HG03064 (cell line): ENCODE data around the gene CD22.
A peak's percentile ranks its signal among the peaks of the same experiment; 100 is the strongest.

Source experiments
- ATAC-seq: cut with Tn5 transposase; IDR thresholded peaks from one replicate; pipeline ENCODE4 v1.9.1; 2021; ENCODE audit warnings: low read depth; ENCODE audit not compliant: unreplicated experiment

The CD22 gene

DNA sequence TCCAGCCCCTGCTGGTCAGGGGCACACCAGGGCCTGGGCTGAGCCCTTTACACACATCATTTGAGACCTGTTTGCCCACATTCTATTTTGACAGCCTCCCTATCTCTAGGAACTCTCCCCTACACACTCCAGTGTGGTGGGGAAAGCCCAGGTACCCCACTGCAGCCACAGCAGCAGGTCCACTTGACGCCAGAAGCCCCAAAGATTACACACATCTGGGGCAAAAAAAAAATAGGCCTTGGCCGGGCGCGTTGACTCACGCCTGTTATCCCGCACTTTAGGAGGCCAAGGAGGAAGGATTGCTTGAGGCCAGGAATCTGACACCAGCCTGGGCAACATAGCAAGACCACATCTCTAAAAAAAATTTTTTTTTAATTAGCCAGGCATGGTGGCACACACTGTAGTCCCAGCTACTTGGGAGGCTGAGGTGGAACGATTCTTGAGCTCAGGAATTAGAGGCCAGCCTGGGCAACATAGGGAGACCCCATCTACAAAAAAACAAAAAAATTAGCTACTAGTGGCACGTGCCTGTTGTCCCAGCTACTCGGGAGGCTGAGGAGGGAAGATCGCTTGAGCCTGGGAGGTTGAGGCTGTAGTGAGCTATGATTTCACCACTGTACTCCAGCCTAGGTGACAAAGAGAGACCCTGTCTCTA lies 18.0 kb upstream of the CD22 start:
- ATAC-seq: no peak

GRCh38 chr19:35311901-35312665 lies 16.9 kb upstream of the CD22 start:
- no peak for ATAC-seq

DNA sequence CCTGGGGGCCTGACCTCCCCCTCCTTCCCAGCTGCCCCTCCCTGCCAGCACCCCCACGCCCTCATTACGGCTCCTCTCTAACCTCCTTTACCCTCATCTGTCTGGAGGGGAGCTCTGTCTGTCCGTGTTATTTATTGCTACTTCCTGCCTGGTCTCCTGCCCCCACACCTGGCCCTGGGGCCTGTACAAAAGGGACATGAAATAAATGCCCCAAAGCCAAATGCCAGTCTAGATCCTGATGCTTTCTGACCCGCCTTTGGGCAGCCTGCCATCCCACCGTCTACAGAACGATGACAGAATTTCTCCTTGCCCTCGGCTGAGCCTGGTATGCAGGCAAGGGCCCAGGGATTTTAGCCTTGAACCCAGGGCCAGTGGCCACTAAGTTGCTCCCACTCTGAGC lies 15.4 kb upstream of the CD22 start:
- ATAC-seq: no peak

- ATAC-seq: no peak
Observed at GRCh38 chr19:35314031-35314430, 15.0 kb upstream of the CD22 start.

DNA sequence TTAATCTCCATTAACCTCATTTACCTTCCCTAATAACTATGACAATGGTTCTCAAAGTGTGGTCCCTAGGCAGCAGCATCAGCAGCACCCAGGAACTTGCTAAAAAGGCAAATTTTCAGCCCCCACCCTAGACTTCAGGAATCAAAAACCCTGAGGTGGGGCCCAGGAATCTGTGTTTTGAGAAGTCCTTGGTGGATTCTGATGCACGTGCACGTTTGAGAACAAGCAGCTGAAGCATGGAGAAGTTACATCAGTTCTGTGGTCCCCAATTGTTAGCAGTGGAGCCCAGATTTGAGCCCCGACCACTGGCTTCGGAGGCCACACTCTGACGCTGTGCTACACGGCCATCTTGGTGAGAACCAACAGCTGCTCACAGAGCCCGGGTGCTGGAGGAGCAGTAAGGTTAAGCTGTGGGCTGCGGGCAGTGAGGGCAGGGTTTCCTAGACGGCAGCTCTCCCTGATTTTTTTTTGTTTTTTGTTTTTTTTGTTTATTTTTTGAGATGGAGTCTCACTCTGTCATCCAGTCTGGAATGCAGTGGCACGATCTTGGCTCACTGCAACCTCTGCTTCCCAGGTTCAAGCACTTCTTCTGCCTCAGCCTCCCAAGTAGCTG lies 14.0 kb upstream of the CD22 start:
- ATAC-seq: no peak

- no peak for ATAC-seq
Observed at GRCh38 chr19:35315883-35316282, 13.1 kb upstream of the CD22 start.

DNA sequence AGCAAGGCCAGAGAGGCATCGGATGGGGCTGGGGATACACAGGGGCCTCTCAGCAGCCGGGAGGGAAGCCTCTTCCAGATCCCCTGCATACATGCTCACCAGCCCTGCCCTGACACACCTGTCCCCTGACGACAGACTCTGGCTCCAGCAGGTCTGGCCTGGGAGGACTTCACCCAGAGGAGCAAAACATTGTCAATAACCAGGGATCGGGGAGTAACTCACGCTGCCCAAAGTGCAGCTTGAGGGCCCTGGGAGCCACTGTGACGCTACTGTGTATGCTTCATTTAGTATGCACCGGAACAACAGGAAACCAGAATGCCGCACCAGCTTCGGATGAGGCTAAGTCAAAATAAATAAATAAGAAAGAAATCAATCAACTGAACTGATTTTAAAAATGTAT lies 12.4 kb upstream of the CD22 start:
- ATAC-seq: no peak

GRCh38 chr19:35317464-35318043 lies 11.4 kb upstream of the CD22 start:
- no peak for ATAC-seq

DNA sequence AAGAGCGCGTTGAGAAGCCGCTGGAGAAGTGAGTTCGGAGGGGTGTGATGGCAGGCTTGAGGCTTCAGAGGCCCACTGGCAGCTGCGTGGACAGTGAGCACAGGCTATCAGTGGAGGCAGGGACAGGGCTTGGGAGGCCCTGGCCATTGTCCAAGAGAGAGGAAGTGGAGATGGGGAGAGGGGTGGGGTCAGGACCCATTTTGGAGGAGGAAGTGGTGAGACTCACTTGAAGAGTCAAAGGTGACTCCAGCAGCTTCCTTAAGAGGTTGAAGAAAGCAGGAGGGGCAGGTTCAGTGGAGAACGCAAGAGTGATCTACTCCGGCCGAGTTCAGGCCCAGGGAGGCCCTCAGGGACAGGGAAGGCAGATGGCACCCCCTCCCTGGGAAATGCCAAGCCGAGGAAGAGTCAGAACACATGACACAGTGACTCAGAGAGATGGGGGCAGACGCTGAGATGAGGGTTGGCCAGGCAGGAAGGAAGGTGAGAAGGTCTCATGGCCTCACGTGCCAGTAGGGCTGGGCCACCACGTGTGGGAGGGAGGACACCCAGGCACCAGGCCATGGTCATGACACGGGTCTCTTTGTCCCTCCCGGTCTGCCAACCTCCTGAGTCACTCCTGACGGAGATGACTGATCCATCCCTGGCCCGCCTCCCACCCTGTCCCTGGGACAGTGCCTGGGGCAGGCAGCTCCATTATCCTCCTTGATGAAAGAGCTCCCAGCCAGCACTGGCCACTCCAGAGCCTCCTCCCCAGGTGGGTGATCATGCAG lies 10.1 kb upstream of the CD22 start:
- no peak for ATAC-seq

DNA sequence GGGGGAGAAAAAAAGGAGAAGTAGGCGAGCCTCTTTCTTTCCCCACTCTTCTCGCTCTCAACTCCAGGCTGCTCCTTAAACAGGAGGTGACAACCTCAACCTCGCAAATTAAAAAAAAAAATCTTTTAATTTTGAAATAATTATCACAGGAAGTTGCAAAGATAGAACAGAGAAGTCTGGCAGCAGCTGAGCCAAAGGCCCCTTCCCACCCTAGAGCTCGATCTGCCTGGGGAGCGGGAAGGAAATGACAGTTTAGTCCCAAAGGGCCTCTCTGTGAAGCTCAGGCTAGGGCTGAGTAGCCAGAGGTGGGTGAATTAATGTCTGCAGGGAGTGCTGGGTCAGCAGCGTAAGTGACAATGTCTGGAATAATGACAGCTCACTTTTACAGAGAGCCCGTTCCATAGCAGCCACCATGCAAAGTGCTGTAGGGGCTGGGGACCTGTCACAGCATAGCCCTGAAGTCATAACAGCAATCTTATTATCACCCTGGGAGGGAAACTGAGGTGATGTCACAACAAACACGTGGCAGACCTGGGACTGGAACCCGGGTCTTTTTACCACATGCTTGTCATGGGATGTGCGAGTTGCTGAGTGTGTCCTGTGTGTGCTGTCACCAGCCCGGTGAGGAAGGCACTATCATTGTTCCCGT lies 8.8 kb upstream of the CD22 start:
- no peak for ATAC-seq

DNA sequence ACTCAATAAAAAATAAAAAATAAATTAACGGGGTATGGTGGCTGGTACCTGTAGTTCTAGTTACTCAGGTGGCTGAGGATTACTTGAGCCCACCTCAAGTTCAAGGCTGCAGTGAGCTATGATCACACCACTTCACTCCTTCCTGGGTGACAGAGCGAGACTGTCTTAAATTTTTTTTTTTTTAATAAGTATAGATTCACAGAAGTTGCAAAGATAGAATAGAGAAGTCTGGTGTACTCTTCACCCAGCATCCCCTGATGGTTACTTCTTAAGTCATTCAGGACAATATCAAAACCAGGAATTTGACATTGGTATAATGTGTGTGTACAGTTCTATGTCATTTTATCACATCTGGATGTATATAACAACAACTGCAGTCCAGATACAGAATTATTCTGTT lies 7.7 kb upstream of the CD22 start:
- ATAC-seq: no peak

DNA sequence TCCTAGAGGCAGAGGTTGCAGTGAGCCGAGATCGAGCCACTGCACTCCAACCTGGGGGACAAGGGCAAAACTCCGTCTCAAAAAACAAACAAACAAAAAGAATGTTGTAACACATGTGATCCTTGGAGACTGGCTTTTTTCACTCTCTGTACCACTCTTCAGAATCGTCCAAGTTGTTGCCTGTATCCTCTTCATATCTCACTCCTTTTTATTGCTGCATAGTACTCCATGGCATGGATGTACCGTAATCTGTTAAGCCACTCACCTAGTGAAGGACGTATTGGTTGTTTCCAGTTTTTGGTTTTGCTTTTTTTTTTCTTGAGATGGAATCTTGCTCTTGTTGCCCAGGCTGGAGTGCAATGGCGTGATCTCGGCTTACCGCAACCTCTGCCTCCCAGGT lies 7.0 kb upstream of the CD22 start:
- ATAC-seq: no peak

GRCh38 chr19:35327642-35328041 lies 1.3 kb upstream of the CD22 start:
- no peak for ATAC-seq

GRCh38 chr19:35329323-35329722 lies 336 bp downstream of the CD22 start:
- ATAC-seq: no peak

DNA sequence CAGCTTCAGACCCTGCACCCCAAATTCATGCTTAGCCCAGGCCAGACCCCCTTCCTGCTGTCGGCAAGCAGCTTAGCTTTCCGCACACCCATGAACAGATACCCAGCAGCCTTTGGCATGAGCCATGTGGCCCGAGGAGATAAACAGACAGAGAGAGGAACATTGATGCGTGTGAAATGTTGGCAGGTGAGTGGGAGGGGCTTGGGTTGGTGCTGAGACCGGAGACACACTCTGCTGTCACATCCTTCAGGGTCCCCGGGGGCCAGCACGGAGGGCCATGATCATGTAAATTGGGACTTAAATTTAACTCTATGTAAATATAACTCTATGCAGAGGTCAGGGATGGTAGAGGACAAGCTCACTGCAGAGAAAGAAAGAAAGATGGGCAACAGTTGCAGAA lies 1.5 kb downstream of the CD22 start:
- ATAC-seq: peak; percentile 45

GRCh38 chr19:35331551-35332214 lies 2.7 kb downstream of the CD22 start:
- ATAC-seq: no peak

- ATAC-seq: no peak
Observed at GRCh38 chr19:35332817-35333216, 3.8 kb downstream of the CD22 start.

- no peak for ATAC-seq
Observed at GRCh38 chr19:35334144-35334753, 5.3 kb downstream of the CD22 start.

DNA sequence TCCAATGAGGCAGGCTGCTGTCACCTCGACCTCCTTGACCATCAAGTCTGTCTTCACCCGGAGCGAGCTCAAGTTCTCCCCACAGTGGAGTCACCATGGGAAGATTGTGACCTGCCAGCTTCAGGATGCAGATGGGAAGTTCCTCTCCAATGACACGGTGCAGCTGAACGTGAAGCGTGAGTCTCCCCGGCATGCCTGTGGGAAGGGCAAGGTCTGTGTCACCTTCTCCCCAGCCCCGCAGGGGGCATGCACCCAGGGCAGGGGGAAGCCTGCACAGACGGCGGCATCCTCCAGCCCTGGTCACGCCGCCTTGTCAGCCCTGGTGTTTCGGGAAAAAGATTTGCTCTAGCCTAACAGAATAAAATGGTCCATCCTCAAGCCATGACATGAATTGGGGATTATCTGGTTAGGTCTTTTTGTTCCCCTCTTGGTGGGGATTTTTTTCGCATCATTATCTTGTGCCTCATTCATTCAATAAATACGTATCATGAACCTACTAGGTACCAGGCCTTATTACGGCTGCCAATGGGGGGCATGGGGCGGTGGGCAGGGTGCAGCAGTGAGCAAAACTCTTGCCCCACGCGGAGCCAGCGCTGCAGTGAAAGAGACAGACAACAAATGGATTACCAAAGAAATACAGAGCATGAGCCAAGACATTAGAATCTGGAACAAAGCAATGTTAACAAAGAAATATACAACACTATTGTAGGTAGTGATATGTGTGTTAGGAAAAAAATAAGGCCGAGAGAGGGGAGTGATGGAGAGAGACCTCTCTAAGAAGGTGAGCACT lies 7.4 kb downstream of the CD22 start:
- ATAC-seq: no peak
